ENCODE measurements around the gene TERT.
"Not testable (repeated sequence)": the region's sequence is repeated elsewhere in the genome, so short reads cannot be mapped to it uniquely, and the experiment has no call there.

TERT gene

GRCh38 chr5:1330847-1331831 lies 36.3 kb upstream of the TERT start:
- DNase-seq = no peak

- DNase-seq = no peak
Observed at GRCh38 chr5:1330146-1330846, 35.4 kb upstream of the TERT start.

GRCh38 chr5:1329111-1329579 lies 34.3 kb upstream of the TERT start:
- no peak for DNase-seq

- not testable (repeated sequence) for DNase-seq
Observed at GRCh38 chr5:1328237-1329110, 33.6 kb upstream of the TERT start.

- DNase-seq = not testable (repeated sequence)
Observed at GRCh38 chr5:1326901-1327756, 32.3 kb upstream of the TERT start.

GRCh38 chr5:1326532-1326875 lies 31.6 kb upstream of the TERT start:
- not testable (repeated sequence) for DNase-seq

- DNase-seq = no peak
Observed at GRCh38 chr5:1325870-1326531, 31.1 kb upstream of the TERT start.

GRCh38 chr5:1325191-1325741 lies 30.4 kb upstream of the TERT start:
- DNase-seq = no peak

- no peak for DNase-seq
Observed at GRCh38 chr5:1324719-1325190, 29.9 kb upstream of the TERT start.

- DNase-seq = no peak
Observed at GRCh38 chr5:1324301-1324700, 29.4 kb upstream of the TERT start.

- DNase-seq = no peak
Observed at GRCh38 chr5:1323803-1324173, 28.9 kb upstream of the TERT start.

- DNase-seq = no peak
Observed at GRCh38 chr5:1322955-1323802, 28.3 kb upstream of the TERT start.

- no peak for DNase-seq
Observed at GRCh38 chr5:1322036-1322900, 27.4 kb upstream of the TERT start.

GRCh38 chr5:1321576-1321975 lies 26.7 kb upstream of the TERT start:
- no peak for DNase-seq

- no peak for DNase-seq
Observed at GRCh38 chr5:1320436-1321344, 25.8 kb upstream of the TERT start.

GRCh38 chr5:1319436-1320256 lies 24.8 kb upstream of the TERT start:
- no peak for DNase-seq

Data from CD4-positive, alpha-beta T cell treated with Interleukin-17A for 4 hours (primary cell).